Cardiac muscle cell (in vitro differentiated cells and primary cell): ENCODE results near the gene TAS2R46. TPM values are rescaled to one million over a fixed set of nuclear protein-coding genes. Genes with fewer than 3 reads are reported as not detected.

ENCODE experiments used
- polyA plus RNA-seq: library from polyadenylated mRNA; unstranded; fragments of >200 nt; fragmentation: Nextera tagmentation; extraction: Ambion mirVana; gene quantifications from 2 replicates; pipeline ENCODE4 v1.2.1, GENCODE V29; 2016
- total RNA-seq: library from RNA; depleted of rRNA; stranded (reverse); fragments of >200 nt; gene quantifications from 2 replicates; pipeline ENCODE4 v1.2.3, GENCODE V29; 2016

The TAS2R46 gene
- total and polyA plus RNA-seq, 2 experiments from 2014 or later = 0.24 to 0.63 TPM

Other genes with a start within 250 kb of the TAS2R46 start
- 1.2 and 1.9 TPM in 2 replicates for gene TAS2R10, start 235.9 kb downstream of the TAS2R46 start, total RNA-seq
- 0.72 and 1.1 TPM in 2 replicates for gene TAS2R10, start 235.9 kb downstream of the TAS2R46 start, polyA plus RNA-seq
- 0.67 and 8.8 TPM in 2 replicates for gene PRR4, start 212.8 kb downstream of the TAS2R46 start, total RNA-seq
- gene PRR4, start 212.8 kb downstream of the TAS2R46 start, polyA plus RNA-seq = 5.3 and 7.1 TPM in 2 replicates
- 30.2 and 35.0 TPM in 2 replicates for gene PRH1, start 178.0 kb downstream of the TAS2R46 start, total RNA-seq
- 35.3 and 38.6 TPM in 2 replicates for gene PRH1, start 178.0 kb downstream of the TAS2R46 start, polyA plus RNA-seq
- 0.11 and 0.69 TPM in 2 replicates for gene TAS2R13, start 152.7 kb downstream of the TAS2R46 start, total RNA-seq
- not detected in 2 replicates for gene TAS2R13, start 152.7 kb downstream of the TAS2R46 start, polyA plus RNA-seq
- gene PRH2, start 133.1 kb downstream of the TAS2R46 start, total RNA-seq = not detected in 2 replicates
- 0.43 and 2.1 TPM in 2 replicates for gene PRH2, start 133.1 kb downstream of the TAS2R46 start, polyA plus RNA-seq
- gene TAS2R14, start 123.0 kb downstream of the TAS2R46 start, total RNA-seq = 1.2 and 3.2 TPM in 2 replicates
- 1.0 and 3.0 TPM in 2 replicates for gene TAS2R14, start 123.0 kb downstream of the TAS2R46 start, polyA plus RNA-seq
- 1.1 and 1.9 TPM in 2 replicates for gene TAS2R50, start 75.4 kb downstream of the TAS2R46 start, total RNA-seq
- 0.23 TPM in 1 of 2 replicates, not detected in the other for gene TAS2R50, start 75.4 kb downstream of the TAS2R46 start, polyA plus RNA-seq
- gene TAS2R20, start 64.0 kb downstream of the TAS2R46 start, total RNA-seq = 0.49 and 3.6 TPM in 2 replicates
- gene TAS2R20, start 64.0 kb downstream of the TAS2R46 start, polyA plus RNA-seq = 0.25 and 0.61 TPM in 2 replicates
- gene TAS2R19, start 39.7 kb downstream of the TAS2R46 start, total RNA-seq = 1.8 and 3.5 TPM in 2 replicates
- not detected in 2 replicates for gene TAS2R19, start 39.7 kb downstream of the TAS2R46 start, polyA plus RNA-seq
- gene TAS2R31, start 30.9 kb downstream of the TAS2R46 start, total RNA-seq = 1.3 and 3.0 TPM in 2 replicates
- gene TAS2R31, start 30.9 kb downstream of the TAS2R46 start, polyA plus RNA-seq = 0.29 and 0.62 TPM in 2 replicates
- gene TAS2R43, start 30.0 kb upstream of the TAS2R46 start, total RNA-seq = 0.53 and 2.7 TPM in 2 replicates
- gene TAS2R43, start 30.0 kb upstream of the TAS2R46 start, polyA plus RNA-seq = 1.0 and 1.6 TPM in 2 replicates
- gene TAS2R30, start 72.3 kb upstream of the TAS2R46 start, total RNA-seq = 1.3 and 4.1 TPM in 2 replicates
- gene TAS2R30, start 72.3 kb upstream of the TAS2R46 start, polyA plus RNA-seq = 0.17 TPM in 1 of 2 replicates, not detected in the other
- 15.2 and 24.2 TPM in 2 replicates for gene SMIM10L1, start 108.9 kb upstream of the TAS2R46 start, total RNA-seq
- gene SMIM10L1, start 108.9 kb upstream of the TAS2R46 start, polyA plus RNA-seq = 17.0 and 26.3 TPM in 2 replicates
- gene TAS2R42, start 124.6 kb upstream of the TAS2R46 start, total RNA-seq = not detected in 2 replicates
- not detected in 2 replicates for gene TAS2R42, start 124.6 kb upstream of the TAS2R46 start, polyA plus RNA-seq
- not detected in 2 replicates for gene PRB3, start 207.4 kb upstream of the TAS2R46 start, total RNA-seq
- 0.60 and 0.82 TPM in 2 replicates for gene PRB3, start 207.4 kb upstream of the TAS2R46 start, polyA plus RNA-seq
- 0.67 and 1.6 TPM in 2 replicates for gene PRB4, start 248.1 kb upstream of the TAS2R46 start, total RNA-seq
- gene PRB4, start 248.1 kb upstream of the TAS2R46 start, polyA plus RNA-seq = 2.5 TPM in 1 of 2 replicates, not detected in the other